Brain microvascular endothelial cell (primary cell): Measurements from ENCODE around the gene PLAGL1.

Experiments used
- DNase-seq: peaks from one replicate; pipeline ENCODE4 v3.0.0-alpha.2; 2020
- H3K27ac ChIP-seq: fragments of 250-450 bp; sonication (Bioruptor Pico); 2 replicates; pipeline ENCODE4 v1.5.1; 2020; ENCODE audit warnings: mild to moderate bottlenecking, moderate library complexity
- H3K27me3 ChIP-seq: fragments of 250-450 bp; sonication (Bioruptor Pico); replicated peaks from 2 replicates; pipeline ENCODE4 v1.5.1; 2020; ENCODE audit warnings: mild to moderate bottlenecking
- H3K36me3 ChIP-seq: fragments of 250-450 bp; sonication (Bioruptor Pico); replicated peaks from 2 replicates; pipeline ENCODE4 v1.5.1; 2020; ENCODE audit warnings: mild to moderate bottlenecking
- H3K4me3 ChIP-seq: 2 replicates; pipeline ENCODE4 v1.5.1; 2011; ENCODE audit warnings: low read depth, mild to moderate bottlenecking, control low read depth, low read length, moderate library complexity
- in situ Hi-C: cut with HindIII; loops from 2 replicates; pipeline ENCODE4 v1.10.0; 2017; ENCODE audit warnings: low sequenced_read_pairs, low pct_ligation_motif_present
- TF ChIP-seq, protein P1 (sequence below): IDR thresholded peaks from 2 replicates; pipeline ENCODE4 v1.5.1; 2011; ENCODE audit warnings: low read depth, mild to moderate bottlenecking, moderate library complexity, low read length, control low read depth, inconsistent platforms; ENCODE audit errors: missing control alignments

The PLAGL1 gene

DNA sequence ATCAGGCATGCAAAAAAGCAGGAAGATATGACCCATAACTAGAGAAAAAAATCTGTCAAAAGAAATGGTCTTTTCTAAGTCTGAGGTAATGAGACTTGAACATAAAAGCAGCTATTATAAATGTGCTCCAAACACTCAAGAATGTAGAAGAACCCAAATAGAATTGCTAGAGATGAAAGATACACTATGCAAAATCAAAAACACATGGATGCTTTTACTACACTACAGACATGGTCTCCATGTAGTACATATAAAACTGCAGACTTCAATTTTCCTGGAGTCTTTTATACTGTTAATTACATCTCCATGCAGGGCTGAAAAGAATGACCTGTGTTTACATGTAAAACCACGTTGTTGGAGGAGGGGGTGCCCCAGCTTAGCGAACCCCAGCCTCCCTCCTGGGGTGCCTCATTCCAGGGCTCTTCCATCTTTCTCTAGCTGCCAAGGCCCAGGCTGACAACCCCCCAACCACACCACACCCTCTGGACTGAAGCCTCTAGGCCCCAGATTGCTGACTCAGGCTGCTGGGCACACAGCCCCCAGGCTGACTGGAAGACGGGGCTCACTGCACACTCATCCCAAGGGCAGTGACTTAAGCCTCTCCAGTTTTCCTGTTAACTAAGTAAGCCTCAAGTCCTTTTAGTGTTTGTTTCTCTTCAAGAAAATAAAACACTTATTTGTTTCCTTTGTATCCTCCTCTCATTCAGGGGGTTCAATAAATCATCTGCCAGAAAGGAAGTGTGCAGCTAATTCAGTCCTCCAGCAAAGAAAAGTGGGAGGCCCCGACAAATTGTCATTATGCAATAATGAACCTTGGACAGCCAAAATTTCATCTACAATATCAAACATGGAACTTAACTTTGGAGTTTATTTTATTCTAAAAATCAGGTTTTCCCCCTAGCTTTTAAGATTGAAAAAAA lies 26.0 kb upstream of the PLAGL1 start:
- peak; percentile 11 for DNase-seq
- Histone ChIP-seq H3K36me3 (no peaks in the 10 kb centered on the region), H3K27ac (no peak overlapping the region), H3K4me3 (no peak overlapping the region), H3K27me3 (no peaks in the 10 kb centered on the region)
- TF ChIP-seq, protein P1, sequence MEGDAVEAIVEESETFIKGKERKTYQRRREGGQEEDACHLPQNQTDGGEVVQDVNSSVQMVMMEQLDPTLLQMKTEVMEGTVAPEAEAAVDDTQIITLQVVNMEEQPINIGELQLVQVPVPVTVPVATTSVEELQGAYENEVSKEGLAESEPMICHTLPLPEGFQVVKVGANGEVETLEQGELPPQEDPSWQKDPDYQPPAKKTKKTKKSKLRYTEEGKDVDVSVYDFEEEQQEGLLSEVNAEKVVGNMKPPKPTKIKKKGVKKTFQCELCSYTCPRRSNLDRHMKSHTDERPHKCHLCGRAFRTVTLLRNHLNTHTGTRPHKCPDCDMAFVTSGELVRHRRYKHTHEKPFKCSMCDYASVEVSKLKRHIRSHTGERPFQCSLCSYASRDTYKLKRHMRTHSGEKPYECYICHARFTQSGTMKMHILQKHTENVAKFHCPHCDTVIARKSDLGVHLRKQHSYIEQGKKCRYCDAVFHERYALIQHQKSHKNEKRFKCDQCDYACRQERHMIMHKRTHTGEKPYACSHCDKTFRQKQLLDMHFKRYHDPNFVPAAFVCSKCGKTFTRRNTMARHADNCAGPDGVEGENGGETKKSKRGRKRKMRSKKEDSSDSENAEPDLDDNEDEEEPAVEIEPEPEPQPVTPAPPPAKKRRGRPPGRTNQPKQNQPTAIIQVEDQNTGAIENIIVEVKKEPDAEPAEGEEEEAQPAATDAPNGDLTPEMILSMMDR = no peak
- in situ Hi-C loops = no loop called here

DNA sequence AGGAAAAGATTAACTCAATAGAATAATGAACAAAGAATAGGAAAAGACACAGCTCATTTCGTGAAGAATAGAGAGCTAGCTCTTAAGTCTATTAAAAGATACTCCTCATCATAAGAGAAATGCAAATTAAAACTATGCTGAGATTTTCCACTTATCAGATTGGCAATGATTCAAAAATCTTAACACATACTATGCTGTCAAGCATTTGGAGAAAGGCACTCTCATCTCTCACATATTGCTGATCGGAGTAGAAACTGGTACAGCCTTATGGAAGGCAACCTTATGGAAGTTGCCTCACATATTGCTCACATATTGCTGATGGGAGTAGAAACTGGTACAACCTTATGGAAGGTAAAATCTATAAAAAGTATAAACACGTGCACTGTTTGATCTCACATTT lies 21.4 kb upstream of the PLAGL1 start:
- Histone ChIP-seq H3K36me3 (no peaks in the 10 kb centered on the region), H3K27ac (no peak overlapping the region), H3K27me3 (no peaks in the 10 kb centered on the region), H3K4me3 (no peak overlapping the region)
- TF ChIP-seq, protein P1 = no peak
- no peak for DNase-seq
- in situ Hi-C loops = no loop called here

DNA sequence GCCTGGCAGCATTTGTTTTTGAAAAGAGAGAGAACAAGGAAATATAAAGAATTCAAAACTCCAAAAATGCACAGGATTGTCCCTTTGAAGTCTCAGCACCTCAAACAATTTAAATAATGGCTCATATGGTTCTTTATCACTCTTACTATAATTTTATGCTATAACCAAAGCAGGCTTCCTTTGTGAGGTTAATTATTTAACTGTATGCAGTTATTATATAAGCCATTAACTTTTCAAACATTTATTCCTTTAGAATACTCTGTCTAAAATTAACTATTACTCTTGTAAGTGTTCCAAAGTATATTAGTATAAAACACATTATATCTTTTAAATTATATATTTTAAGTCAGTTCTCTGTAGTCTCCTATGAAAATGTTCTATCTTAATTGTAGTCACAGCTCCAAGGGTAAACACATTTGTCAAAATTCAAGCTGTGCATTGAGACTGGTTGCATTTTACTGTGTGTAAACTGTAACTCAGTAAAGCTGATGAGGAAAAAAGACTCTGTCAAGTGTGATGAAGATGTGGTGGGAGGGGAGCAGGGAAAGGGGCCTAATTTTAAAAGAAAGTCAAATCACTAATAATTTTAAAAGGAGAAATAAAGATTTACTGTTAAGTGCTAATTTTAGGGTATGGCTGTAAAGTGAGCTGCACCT lies 20.0 kb upstream of the PLAGL1 start:
- Histone ChIP-seq H3K36me3 (no peaks in the 10 kb centered on the region), H3K4me3 (no peak overlapping the region), H3K27me3 (no peaks in the 10 kb centered on the region), H3K27ac (no peak overlapping the region)
- TF ChIP-seq, protein P1 = no peak
- in situ Hi-C loops = no loop called here
- DNase-seq = no peak

DNA sequence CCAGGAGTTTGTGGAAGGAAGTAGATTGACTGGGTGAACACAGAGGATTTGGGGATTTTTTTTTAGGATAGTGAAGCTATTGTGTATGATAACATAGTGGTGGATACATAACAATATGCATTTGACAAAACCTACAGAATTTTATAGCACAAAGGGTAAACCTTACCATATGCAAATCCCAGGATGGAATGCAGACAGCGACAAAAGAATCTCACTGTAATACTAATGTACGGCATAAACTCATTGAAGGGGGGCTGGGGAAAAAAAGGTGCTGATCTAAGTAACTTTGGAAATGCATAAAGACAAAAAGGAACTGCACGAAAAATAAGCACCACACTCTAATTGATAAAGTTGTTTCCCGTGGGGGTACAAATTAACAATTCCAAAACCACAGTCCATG lies 15.2 kb upstream of the PLAGL1 start:
- no peaks in the 10 kb centered on the region for H3K36me3 ChIP-seq
- H3K27ac ChIP-seq = no peak overlapping the region
- no peak for DNase-seq
- TF ChIP-seq, protein P1 = no peak
- H3K4me3 ChIP-seq = no peak overlapping the region
- H3K27me3 ChIP-seq = no peaks in the 10 kb centered on the region
- in situ Hi-C loops = no loop called here

DNA sequence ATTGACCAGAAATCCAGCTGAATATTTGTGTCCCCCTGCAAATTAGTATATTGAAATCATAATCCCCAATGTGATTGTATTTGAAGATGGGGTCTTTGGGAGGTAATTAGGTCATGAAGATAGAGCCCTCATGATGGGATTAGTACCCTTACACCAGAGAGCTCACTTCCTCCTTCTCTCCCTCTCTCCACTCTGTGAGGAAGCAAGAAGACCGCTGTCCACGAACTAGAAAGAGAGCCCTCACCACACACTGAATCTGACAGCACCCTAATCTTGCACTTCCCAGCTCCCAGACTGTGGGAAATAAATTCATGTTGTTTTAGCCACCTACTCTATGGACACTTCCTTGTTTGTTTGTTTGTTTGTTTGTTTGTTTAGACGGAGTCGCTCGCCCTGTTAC lies 11.9 kb upstream of the PLAGL1 start:
- TF ChIP-seq, protein P1 = no peak
- H3K27ac ChIP-seq = no peak overlapping the region
- in situ Hi-C loops = no loop called here
- no peak for DNase-seq
- no peaks in the 10 kb centered on the region for H3K36me3 ChIP-seq
- H3K4me3 ChIP-seq = no peak overlapping the region
- H3K27me3 ChIP-seq = no peaks in the 10 kb centered on the region
